MM.1S (cell line): ENCODE results near the gene SERPINA10.

Source experiments
- DNase-seq: peaks from one replicate; pipeline ENCODE4 v3.0.0-alpha.2; 2015
- H2AFZ ChIP-seq: fragments of 300-600 bp; sonication (generic); 2 replicates; pipeline ENCODE4 v1.6.0; 2016; ENCODE audit warnings: antibody characterized with exemption, low read length
- H3F3A ChIP-seq: fragments of 300-600 bp; sonication (generic); 2 replicates; pipeline ENCODE4 v1.6.1; 2016; ENCODE audit warnings: mild to moderate bottlenecking, antibody characterized with exemption, low read length, moderate library complexity, mixed read lengths; ENCODE audit not compliant: insufficient read depth
- H3K27ac ChIP-seq: fragments of 300-600 bp; sonication (generic); 2 replicates; pipeline ENCODE4 v1.5.1; 2016; ENCODE audit warnings: mild to moderate bottlenecking, low read length
- H3K27me3 ChIP-seq: fragments of 300-600 bp; sonication (generic); replicated peaks from 2 replicates; pipeline ENCODE4 v1.6.0; 2016; ENCODE audit warnings: low read length; ENCODE audit not compliant: insufficient read depth
- H3K36me3 ChIP-seq: fragments of 300-600 bp; sonication (generic); replicated peaks from 2 replicates; pipeline ENCODE4 v1.6.1; 2016; ENCODE audit warnings: mild to moderate bottlenecking, low read length, mixed read lengths; ENCODE audit not compliant: insufficient read depth
- H3K4me1 ChIP-seq: fragments of 300-600 bp; sonication (generic); 2 replicates; pipeline ENCODE4 v1.6.1; 2016; ENCODE audit warnings: low read length, mixed read lengths
- H3K4me2 ChIP-seq: fragments of 300-600 bp; sonication (generic); 2 replicates; pipeline ENCODE4 v1.6.0; 2016; ENCODE audit warnings: low read depth, low read length
- H3K4me3 ChIP-seq: fragments of 300-600 bp; sonication (generic); 2 replicates; pipeline ENCODE4 v1.5.1; 2016; ENCODE audit warnings: low read length, mixed read lengths
- H3K79me2 ChIP-seq: fragments of 300-600 bp; sonication (generic); 2 replicates; pipeline ENCODE4 v1.6.1; 2016; ENCODE audit warnings: mixed run types, low read length, mixed read lengths
- H3K9ac ChIP-seq: fragments of 300-600 bp; sonication (generic); 2 replicates; pipeline ENCODE4 v1.6.1; 2016; ENCODE audit warnings: low read length, mixed read lengths
- H3K9me2 ChIP-seq: fragments of 300-600 bp; sonication (generic); replicated peaks from 2 replicates; pipeline ENCODE4 v1.6.1; 2016; ENCODE audit warnings: mild to moderate bottlenecking, low read length, mixed read lengths; ENCODE audit not compliant: insufficient read depth
- H3K9me3 ChIP-seq: fragments of 300-600 bp; sonication (generic); replicated peaks from 2 replicates; pipeline ENCODE4 v1.6.1; 2016; ENCODE audit warnings: mild to moderate bottlenecking, low read length, mixed read lengths; ENCODE audit not compliant: insufficient read depth
- H4K20me1 ChIP-seq: fragments of 300-600 bp; sonication (generic); 2 replicates; pipeline ENCODE4 v1.6.1; 2016; ENCODE audit warnings: mild to moderate bottlenecking, low read length, moderate library complexity, mixed read lengths; ENCODE audit not compliant: insufficient read depth
- CTCF ChIP-seq: fragments of 300-600 bp; sonication (generic); IDR thresholded peaks from 2 replicates; pipeline ENCODE4 v1.5.1; 2016; ENCODE audit warnings: antibody characterized with exemption, low read length, mixed read lengths
- EZH2 ChIP-seq: fragments of 300-600 bp; sonication (generic); optimal IDR thresholded peaks from 2 replicates; pipeline ENCODE3; 2017; ENCODE audit warnings: low read depth, mild to moderate bottlenecking, antibody characterized with exemption, low read length, mixed read lengths
- EZH2phosphoT487 ChIP-seq: fragments of 300-600 bp; sonication (generic); IDR thresholded peaks from 2 replicates; pipeline ENCODE4 v1.6.1; 2018; ENCODE audit warnings: antibody characterized with exemption, low read length

Gene SERPINA10

GRCh38 chr14:94293578-94293924 is 483 bp upstream of the SERPINA10 start:
- Histone ChIP-seq H3K4me3 (no peak overlapping the region), H3K9ac (no peak overlapping the region), H3K79me2 (no peaks in the 10 kb centered on the region), H3K27me3 (no peaks in the 10 kb centered on the region), H3K9me3 (no peaks in the 10 kb centered on the region), H3F3A (no peaks in the 10 kb centered on the region), H3K4me2 (no peak overlapping the region), H3K36me3 (no peaks in the 10 kb centered on the region), H3K4me1 (no peaks in the 10 kb centered on the region), H3K9me2 (no peaks in the 10 kb centered on the region), H3K27ac (no peak overlapping the region), H4K20me1 (no peaks in the 10 kb centered on the region), H2AFZ (no peak overlapping the region)
- no peak for TF ChIP-seq CTCF
- DNase-seq, result no peak

- H3K9me3 ChIP-seq, result no peaks in the 10 kb centered on the region
- no peak overlapping the region for H3K4me2 ChIP-seq
- H2AFZ ChIP-seq, result no peak overlapping the region
- H3K27ac ChIP-seq, result no peak overlapping the region
- H3K9me2 ChIP-seq, result no peaks in the 10 kb centered on the region
- DNase-seq, result no peak
- H3K4me1 ChIP-seq, result no peaks in the 10 kb centered on the region
- H3K79me2 ChIP-seq, result no peaks in the 10 kb centered on the region
- H3F3A ChIP-seq, result no peaks in the 10 kb centered on the region
- no peak overlapping the region for H3K9ac ChIP-seq
- TF ChIP-seq EZH2 (no peak), EZH2phosphoT487 (no peak), CTCF (no peak)
- H3K4me3 ChIP-seq, result no peak overlapping the region
- H3K36me3 ChIP-seq, result no peaks in the 10 kb centered on the region
- H4K20me1 ChIP-seq, result no peaks in the 10 kb centered on the region
- H3K27me3 ChIP-seq, result no peaks in the 10 kb centered on the region
Measured at GRCh38 chr14:94292526-94292871, 569 bp downstream of the SERPINA10 start.

- no peak overlapping the region for H3K27ac ChIP-seq
- H4K20me1 ChIP-seq, result no peaks in the 10 kb centered on the region
- no peaks in the 10 kb centered on the region for H3K4me1 ChIP-seq
- H3K79me2 ChIP-seq, result no peaks in the 10 kb centered on the region
- H3K9ac ChIP-seq, result no peak overlapping the region
- H3K9me2 ChIP-seq, result no peaks in the 10 kb centered on the region
- H3F3A ChIP-seq, result no peaks in the 10 kb centered on the region
- no peak overlapping the region for H2AFZ ChIP-seq
- no peaks in the 10 kb centered on the region for H3K36me3 ChIP-seq
- H3K9me3 ChIP-seq, result no peaks in the 10 kb centered on the region
- no peaks in the 10 kb centered on the region for H3K27me3 ChIP-seq
- DNase-seq, result no peak
- TF ChIP-seq EZH2, result no peak
- no peak for TF ChIP-seq EZH2phosphoT487
- no peak for TF ChIP-seq CTCF
- H3K4me3 ChIP-seq, result no peak overlapping the region
- H3K4me2 ChIP-seq, result no peak overlapping the region
Measured at GRCh38 chr14:94291906-94292525, 1.1 kb downstream of the SERPINA10 start.
